Measurements from ENCODE around the gene PFDN1. TPM values are rescaled to one million over a fixed set of nuclear protein-coding genes. Genes with fewer than 3 reads are reported as not detected.

PFDN1 gene
- total RNA-seq, 4 donors from 2014 or later = 42.7 to 102 (median 70.9) TPM

GRCh38 chr5:140239939-140240700 is 62.8 kb downstream of the PFDN1 start:
- Histone ChIP-seq H3K36me3 (no peaks in the 10 kb centered on the region), H3K27ac (no peak overlapping the region)
- peak; percentile 63 to 68 (median 67) for TF ChIP-seq CTCF (IDR thresholded peaks at IDR 0.05)
- no peak for TF ChIP-seq POLR2A (IDR thresholded peaks at IDR 0.05)

GRCh38 chr5:140239461-140239860 is 63.4 kb downstream of the PFDN1 start:
- H3K27me3 ChIP-seq = no peaks in the 10 kb centered on the region
- intact Hi-C loops (cut with DNase I; ENCODE audit: low total_unique reads) = no loop called here
- no peak for DNase-seq
- no peaks in the 10 kb centered on the region for H3K36me3 ChIP-seq
- TF ChIP-seq CTCF (IDR thresholded peaks at IDR 0.05) (no peak), POLR2A (IDR thresholded peaks at IDR 0.05) (no peak)
- no peaks in the 10 kb centered on the region for H3K9me3 ChIP-seq
- H3K4me3 ChIP-seq = no peak overlapping the region
- H3K27ac ChIP-seq = no peak overlapping the region
- H3K4me1 ChIP-seq = peaks cover 6 to 16% of the 10 kb centered on the region in 2 donors

More at GRCh38 chr5:140239939-140240700, 62.8 kb downstream of the PFDN1 start:
- intact Hi-C loops (cut with DNase I; ENCODE audit: low total_unique reads) = loop anchor here (5.0 kb wide), 1 partner anchor 107 kb away; the partner anchor contains the start of gene HBEGF
- H3K4me3 ChIP-seq = no peak overlapping the region
- peaks cover 6 to 16% of the 10 kb centered on the region in 2 donors for H3K4me1 ChIP-seq
- peak; percentile 57 to 62 for DNase-seq
- H3K27me3 ChIP-seq = no peaks in the 10 kb centered on the region
- no peaks in the 10 kb centered on the region for H3K9me3 ChIP-seq

- Histone ChIP-seq H3K9me3 (no peaks in the 10 kb centered on the region), H3K4me1 (peaks cover 6 to 16% of the 10 kb centered on the region in 2 donors), H3K4me3 (no peak overlapping the region), H3K36me3 (no peaks in the 10 kb centered on the region), H3K27ac (no peak overlapping the region), H3K27me3 (no peaks in the 10 kb centered on the region)
- no peak for DNase-seq
- TF ChIP-seq POLR2A (IDR thresholded peaks at IDR 0.05) = no peak
- no peak for TF ChIP-seq CTCF (IDR thresholded peaks at IDR 0.05)
- intact Hi-C loops (cut with DNase I; ENCODE audit: low total_unique reads) = no loop called here
Observed at GRCh38 chr5:140238756-140239155, 64.1 kb downstream of the PFDN1 start.

GRCh38 chr5:140236891-140237598 is 65.9 kb downstream of the PFDN1 start:
- DNase-seq = no peak
- Histone ChIP-seq H3K27ac (no peak overlapping the region), H3K27me3 (no peaks in the 10 kb centered on the region), H3K4me3 (no peak overlapping the region), H3K4me1 (peaks cover 6 to 16% of the 10 kb centered on the region in 2 donors), H3K36me3 (no peaks in the 10 kb centered on the region), H3K9me3 (no peaks in the 10 kb centered on the region)
- intact Hi-C loops (cut with DNase I; ENCODE audit: low total_unique reads) = no loop called here
- TF ChIP-seq POLR2A (IDR thresholded peaks at IDR 0.05) (no peak), CTCF (IDR thresholded peaks at IDR 0.05) (no peak)

Data from uterus (tissue), 4 donors.